ENCODE measurements around the gene GNG14.
A peak's percentile ranks its signal among the peaks of the same experiment; 100 is the strongest.
"Not testable (repeated sequence)": the region's sequence is repeated elsewhere in the genome, so short reads cannot be mapped to it uniquely, and the experiment has no call there.

Gene GNG14

GRCh38 chr19:12696366-12697335, 8.9 kb downstream of the GNG14 start, which contains the start of gene FBXW9:
Gene FBXW9 (minus strand): TSS chr19:12696631. CDS start chr19:12696581, 50 bp downstream.
- peak; percentile 100 for DNase-seq (ENCODE audit: low read depth)

DNA sequence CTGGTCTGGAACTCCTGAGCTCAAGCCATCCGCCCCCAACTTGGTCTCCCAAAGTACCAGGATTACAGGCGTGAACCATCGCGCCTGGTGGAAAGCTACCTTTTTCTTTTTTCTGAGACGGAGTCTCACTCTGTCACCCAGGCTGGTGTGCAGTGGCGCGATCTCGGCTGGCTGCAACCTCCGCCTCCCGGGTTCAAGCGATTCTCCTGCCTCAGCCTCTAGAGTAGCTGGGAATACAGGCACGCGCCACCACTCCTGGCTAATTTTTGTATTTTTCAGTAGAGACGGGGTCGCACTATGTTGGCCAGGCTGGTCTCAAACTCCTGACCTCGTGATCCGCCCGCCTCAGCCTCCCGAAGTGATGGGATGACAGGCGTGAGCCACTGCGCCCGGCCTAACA, 9.6 kb downstream of the GNG14 start:
- DNase-seq (ENCODE audit: low read depth): not testable (repeated sequence)

DNA sequence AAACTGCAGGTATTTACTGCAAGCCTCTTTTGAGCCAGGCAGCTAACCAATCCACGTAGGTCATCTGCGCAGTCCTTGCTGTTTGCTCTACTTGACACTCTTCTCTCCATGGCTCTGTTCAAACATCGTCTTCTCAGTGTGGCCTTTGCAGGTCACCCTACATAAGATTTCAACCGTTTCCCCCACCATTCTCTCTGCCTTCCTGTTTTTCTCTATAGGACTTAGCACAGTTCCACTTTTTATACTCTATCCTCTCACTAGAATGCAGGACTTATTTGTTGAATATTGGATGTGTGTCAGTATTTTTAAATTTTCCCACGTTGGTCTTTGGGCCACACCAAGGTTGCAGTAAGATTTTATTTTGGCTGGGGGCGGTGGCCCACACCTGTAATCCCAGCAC, 10.3 kb downstream of the GNG14 start:
- no peak for DNase-seq (ENCODE audit: low read depth)

GRCh38 chr19:12701596-12702282, 13.9 kb downstream of the GNG14 start:
- no peak for DNase-seq (ENCODE audit: low read depth)

DNA sequence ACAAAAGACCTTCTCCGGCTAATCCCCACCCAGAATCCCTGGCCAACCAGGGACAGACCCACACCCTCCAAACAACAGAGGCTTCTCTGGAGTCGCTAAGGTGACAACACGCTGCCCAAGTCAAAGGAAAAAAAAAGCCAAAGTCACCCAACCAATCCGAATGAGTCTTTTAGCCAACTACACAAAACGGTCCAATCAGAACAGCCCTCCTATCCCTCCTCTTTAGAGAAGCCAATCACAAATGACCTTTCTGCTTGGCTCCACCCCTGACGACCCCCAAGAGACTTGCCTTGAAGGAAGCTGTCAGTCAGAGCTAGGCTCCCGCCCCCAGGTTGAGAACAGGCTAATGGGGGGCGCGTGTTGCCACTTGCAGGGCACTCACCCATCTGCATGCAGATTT, 15.2 kb downstream of the GNG14 start:
- no peak for DNase-seq (ENCODE audit: low read depth)

DNA sequence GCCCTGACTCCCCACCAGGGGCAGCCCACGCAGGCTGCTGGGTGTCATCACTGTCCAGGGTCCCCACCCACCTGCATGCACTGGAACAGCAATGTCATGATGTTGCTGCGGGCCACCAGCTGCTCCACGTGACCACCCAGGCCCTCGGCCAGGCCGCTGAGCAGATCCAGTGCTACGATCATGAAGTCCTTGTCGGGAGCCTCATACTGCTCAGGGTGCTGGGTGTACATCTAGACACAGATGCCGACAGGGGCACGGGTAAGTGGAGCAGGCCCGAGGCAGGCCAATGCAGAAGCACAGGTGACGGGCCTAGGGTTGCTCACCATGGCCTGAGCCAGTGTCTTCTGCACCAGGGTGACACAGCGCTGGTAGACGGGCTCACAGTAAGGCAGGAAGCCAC, 17.4 kb downstream of the GNG14 start:
- DNase-seq (ENCODE audit: low read depth): no peak

DNA sequence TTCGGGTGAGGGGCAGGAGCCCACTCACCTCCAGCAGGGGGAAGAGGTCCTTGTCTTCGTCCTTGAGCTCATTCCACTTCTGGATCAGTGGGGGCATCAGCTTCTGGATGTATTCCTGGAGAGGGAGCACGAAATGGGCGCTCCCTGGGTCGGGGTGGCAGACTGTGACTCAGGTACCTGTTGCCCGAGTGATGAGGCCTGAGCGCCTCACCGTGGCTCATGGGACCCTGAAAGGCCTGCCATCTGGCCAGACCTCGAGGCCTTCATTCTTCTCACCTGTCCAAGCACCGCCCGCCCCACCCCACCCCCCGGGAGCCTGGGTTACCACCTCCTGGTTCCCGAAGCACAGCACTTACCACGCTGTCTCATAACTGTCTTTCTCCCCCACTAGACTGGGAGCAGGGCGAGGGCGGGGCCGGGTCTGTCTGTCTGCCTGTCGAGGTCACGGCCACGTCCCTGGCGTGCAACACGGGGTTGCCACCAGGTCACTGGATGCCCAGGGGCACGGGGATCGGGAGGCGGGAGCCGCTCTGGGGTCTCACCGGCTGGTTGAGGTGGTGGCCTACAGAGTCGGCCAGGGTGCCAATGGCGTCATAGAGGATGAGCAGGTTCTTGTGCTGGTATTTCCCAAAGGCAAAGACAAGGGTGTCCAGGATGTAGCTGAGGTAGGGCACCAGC, 18.0 kb downstream of the GNG14 start:
- no peak for DNase-seq (ENCODE audit: low read depth)

- no peak for DNase-seq (ENCODE audit: low read depth)
These were observed 18.5 kb downstream of the GNG14 start for GRCh38 chr19:12706332-12706718.

DNA sequence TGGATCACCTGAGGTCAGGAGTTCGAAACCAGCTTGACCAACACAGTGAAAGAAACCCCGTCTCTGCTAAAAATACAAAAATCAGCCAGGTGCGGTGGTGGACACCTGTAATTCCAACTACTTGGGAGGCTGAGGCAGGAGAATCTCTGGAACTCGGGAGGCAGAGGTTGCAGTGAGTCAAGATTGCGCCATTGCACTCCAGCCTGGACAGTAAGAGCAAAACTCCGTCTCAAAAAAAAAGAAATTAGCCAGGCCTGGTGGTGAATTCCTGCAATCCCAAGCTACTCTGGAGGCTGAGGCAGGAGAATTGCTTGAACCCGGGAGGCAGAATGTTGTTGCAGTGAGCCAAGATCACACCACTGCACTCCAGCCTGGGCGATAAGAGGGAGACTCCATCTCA, 20.8 kb downstream of the GNG14 start:
- DNase-seq (ENCODE audit: low read depth): no peak

- no peak for DNase-seq (ENCODE audit: low read depth)
These were observed 23.4 kb downstream of the GNG14 start for GRCh38 chr19:12711187-12711586.

GRCh38 chr19:12712077-12712476, 24.3 kb downstream of the GNG14 start:
- DNase-seq (ENCODE audit: low read depth): not testable (repeated sequence)

DNA sequence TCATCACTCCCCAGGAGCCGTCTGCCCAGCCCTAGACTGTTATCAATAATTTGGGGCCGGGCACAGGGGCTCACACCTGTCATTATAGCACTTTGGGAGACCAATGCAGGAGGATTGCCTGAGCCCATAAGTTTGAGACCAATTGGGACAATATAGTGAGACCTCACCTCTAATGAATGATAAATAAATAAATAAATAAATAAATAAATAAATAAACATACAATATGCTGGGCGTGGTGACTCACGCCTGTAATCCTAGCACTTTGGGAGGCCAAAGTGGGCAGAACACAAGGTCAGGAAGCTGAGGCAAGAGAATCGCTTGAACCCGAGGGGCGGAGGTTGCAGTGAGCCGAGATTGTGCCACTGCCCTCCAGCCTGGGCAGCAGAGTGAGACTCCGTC, 25.5 kb downstream of the GNG14 start:
- DNase-seq (ENCODE audit: low read depth): not testable (repeated sequence)

DNA sequence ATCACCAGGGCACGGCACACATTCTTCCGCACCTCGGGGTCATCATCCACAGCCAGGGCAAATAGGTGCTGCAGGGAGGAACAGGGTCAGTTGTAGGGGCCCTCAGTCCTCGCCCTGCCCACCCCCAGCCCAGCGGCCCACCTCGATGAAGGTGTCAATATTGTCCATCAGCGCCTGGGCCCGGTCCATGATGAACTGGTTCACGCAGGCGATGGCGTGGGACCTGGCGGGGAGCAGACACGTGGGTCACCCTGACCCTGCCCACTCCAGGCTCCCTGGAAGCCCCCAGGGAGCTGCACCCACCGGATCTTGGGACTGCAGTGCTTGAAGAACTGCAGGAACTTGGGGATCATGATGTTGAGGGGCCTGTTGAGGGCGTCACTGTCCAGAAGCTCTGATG, 27.3 kb downstream of the GNG14 start:
- DNase-seq (ENCODE audit: low read depth): no peak

- DNase-seq (ENCODE audit: low read depth): no peak
These were observed 28.1 kb downstream of the GNG14 start for GRCh38 chr19:12715929-12716328.

- DNase-seq (ENCODE audit: low read depth): no peak
These were observed 32.5 kb downstream of the GNG14 start for GRCh38 chr19:12720296-12720695.

DNA sequence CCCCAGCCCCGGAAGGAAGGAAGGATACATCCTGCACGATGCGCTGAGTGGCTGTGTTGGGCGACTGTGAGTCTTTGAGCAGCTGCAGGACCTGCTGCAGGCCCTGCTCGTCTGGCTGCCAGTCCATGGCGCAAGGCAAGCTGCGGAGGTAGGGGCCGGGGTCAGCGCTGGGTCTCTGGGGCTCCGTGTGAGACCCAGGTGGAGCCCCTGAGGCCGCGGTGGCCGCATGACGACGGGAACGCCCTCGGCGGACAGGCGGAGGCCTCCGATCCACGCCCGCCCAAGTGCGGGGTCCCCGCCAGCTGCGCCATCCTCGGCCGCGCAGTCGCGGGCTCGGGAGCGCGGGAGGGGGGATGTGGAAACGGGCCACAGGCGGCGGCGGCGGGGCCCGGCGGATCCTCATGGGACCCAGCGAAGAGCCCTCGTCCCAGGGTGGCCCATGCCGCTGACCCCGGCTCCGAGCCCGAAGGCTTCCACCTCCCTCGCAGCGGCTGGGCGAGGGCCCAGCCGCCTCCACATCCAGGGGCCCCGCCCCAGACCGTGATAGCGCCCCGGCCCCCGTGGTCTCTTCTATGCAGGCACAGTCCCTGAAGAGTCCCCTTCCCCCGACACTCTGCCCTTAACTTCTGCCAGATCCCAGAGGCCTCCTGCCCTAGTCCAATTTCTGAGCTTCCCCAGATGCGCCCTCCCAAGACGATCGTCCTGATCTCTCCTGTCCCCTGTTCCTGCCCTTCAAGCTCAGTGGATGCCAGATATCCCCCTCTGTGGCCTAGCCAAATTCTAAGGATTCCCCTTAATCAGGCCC, 33.3 kb downstream of the GNG14 start:
- no peak for DNase-seq (ENCODE audit: low read depth)

DNA sequence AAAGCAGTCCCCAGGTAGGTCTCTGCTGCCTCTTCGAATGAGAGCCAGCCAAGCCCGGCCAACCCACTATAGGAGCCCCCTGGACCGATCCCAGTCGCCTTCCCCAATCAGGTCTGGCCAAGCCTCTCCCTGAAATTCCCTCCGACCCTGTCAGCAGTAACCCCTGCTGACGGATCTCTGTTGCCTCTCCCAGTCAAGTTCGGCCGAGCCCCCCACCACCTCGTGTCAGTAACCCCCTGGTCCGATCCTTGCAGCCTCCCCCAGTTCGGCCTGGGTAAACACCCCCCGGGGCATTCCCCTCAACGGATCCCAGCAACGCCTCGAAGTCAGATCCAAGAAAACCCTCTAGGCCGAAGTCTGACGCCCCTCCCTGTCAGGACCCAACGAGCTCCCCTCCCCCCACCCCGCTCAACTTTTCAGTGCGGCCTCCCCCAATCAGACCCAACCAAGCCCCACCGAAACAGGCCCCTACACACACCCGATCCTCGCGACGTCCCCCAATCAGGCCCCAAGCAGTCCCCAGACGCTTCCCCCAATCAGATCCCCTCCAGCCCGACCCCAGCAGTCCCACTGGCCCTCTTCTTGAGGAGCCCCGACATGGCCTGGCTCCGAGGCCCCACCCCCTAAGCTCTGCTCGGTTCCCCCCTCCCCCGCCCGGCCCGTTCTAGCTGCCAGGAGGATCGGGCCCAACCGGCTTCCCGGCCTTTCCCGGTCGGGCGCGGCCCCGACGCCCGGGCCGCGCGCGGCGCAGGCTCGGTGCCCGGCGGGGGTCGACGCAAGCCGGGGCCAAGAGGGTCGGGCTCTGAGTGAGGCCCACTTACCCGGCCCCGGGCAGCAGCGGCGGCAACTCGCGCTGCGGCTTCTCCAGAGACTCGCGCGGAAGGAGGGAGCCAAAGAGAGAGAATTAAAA, 34.1 kb downstream of the GNG14 start:
- no peak for DNase-seq (ENCODE audit: low read depth)

DNA sequence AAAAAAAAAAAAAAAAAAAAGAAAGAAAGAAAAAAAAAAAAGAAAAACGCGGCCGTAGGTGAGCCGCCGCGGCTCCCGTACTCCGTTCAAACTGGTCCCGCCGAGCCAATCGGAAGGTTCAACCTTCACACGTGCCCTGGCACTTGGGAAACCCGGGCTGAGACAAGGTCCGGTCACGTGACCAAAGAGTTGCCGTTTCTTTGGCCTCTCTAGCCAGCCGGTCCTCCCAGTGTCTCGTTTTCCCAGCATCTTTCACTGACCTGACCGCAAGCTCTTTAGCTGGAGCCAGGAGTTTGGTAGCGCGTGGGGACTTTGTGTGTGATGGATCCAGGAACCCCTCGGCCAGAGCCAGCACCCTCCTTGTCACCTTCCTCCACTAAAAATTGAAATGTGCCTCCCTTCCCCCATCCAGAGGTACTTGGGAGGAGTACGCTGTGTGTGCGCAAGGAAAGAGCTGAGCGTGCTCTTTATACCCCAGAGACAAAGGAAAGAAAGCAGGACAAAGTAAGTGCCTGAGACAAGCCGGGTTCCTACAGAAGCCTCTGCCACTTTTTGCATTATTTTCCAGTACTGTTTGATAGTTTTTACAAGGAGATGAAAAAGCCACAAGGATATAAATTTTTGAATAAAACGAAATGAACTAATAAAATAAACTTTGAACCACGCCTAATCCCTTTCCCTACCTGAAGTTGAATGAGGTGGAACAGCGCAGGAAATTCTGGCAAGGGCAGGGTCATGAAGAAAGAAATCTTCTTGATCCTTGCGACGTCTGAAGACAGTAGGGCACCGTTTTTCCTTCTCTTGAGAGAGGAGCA, 35.0 kb downstream of the GNG14 start:
- peak; percentile 73 for DNase-seq (ENCODE audit: low read depth)

DNA sequence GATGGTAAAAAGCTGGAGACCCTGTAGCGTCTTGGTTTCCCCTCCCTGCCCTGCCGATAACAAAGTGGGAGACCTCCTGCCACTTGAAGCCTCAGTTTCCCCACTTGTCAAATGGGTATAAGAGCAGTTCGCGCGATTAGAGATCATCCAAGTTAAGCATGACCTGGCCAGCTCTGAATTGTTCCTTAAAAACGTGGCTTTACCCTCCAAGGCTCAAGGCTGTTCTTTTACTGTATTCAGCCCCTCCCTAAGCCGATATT, 35.5 kb downstream of the GNG14 start:
- no peak for DNase-seq (ENCODE audit: low read depth)
